ENCODE data around the gene C19orf73. TPM values are rescaled to one million over a fixed set of nuclear protein-coding genes. Genes with fewer than 3 reads are reported as not detected.
A peak's percentile ranks its signal among the peaks of the same experiment; 100 is the strongest.
"Not testable (repeated sequence)": the region's sequence is repeated elsewhere in the genome, so short reads cannot be mapped to it uniquely, and the experiment has no call there.

Gene C19orf73
- total RNA-seq, 4 donors from 2014 or later, result 2.1 to 7.4 (median 4.7) TPM

DNA sequence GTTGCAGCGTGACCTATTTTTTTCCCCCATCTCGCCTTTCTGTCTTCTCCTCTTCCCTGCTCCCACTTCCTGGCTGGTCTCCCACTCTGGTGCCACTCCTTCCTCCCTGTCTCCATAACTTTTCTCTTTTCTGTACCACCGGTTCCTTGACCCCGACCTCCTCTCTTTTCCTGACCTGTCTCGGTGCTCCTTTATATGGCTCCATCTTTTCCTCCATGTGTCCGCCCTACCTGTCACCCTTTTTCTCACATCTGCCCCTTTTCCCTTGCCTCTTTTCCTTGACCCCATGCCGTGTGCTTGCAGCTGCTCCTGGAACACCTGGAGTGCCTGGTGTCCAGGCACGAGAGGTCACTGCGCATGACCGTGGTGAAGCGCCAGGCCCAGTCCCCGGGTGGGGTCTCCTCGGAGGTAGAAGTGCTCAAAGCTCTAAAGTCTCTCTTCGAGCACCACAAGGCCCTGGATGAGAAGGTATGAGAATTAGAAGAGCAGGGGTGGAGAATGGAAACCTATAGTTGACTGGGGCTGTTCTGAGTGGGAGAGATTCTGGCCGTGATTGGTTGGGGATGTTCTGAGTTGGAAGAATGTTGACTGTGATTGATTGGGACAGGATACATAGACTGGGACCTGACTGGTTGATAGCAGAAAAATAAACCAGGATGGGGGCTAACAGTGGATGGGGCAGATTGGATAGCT is 9.7 kb upstream of the C19orf73 start:
- no peaks in the 10 kb centered on the region for H3K27me3 ChIP-seq
- TF ChIP-seq POLR2A (IDR thresholded peaks at IDR 0.05) (no peak), CTCF (IDR thresholded peaks at IDR 0.05) (no peak)
- H3K4me1 ChIP-seq, result peaks cover 5 to 57% (median 22%) of the 10 kb centered on the region in 3 donors
- peak overlapping the region in 3 of 4 donors; percentile 27 to 58 (median 32) for H3K4me3 ChIP-seq
- H3K9me3 ChIP-seq, result no peaks in the 10 kb centered on the region
- DNase-seq, result no peak
- peaks cover 0 to 10% (median 0%) of the 10 kb centered on the region in 3 donors for H3K36me3 ChIP-seq
- peak overlapping the region in 3 of 4 donors; percentile 63 to 84 (median 81) for H3K27ac ChIP-seq
- 57 to 60% methylated on average over 13 to 14 of the region's 15 CpGs for WGBS, 2 donors
- intact Hi-C loops (cut with DNase I), result no loop called here

- peak overlapping the region; percentile 62 to 84 (median 81) for H3K27ac ChIP-seq
- H3K4me3 ChIP-seq, result peak overlapping the region in 3 of 4 donors; percentile 27 to 58 (median 32)
- H3K4me1 ChIP-seq, result peaks cover 5 to 50% (median 22%) of the 10 kb centered on the region in 3 donors
- peak in 1 of 4 donors; percentile 38 for TF ChIP-seq POLR2A (IDR thresholded peaks at IDR 0.05)
- peak in 4 of 6 experiments; percentile 23 to 45 (median 34) for TF ChIP-seq CTCF (IDR thresholded peaks at IDR 0.05)
- H3K36me3 ChIP-seq, result peaks cover 0 to 10% (median 0%) of the 10 kb centered on the region in 3 donors
- 12 to 17% methylated on average over 8 to 19 of the region's 63 CpGs for WGBS, 2 donors
- peak; percentile 70 for DNase-seq
- H3K27me3 ChIP-seq, result no peaks in the 10 kb centered on the region
- intact Hi-C loops (cut with DNase I), result no loop called here
- H3K9me3 ChIP-seq, result no peaks in the 10 kb centered on the region
Observed at GRCh38 chr19:49127674-49128544, 9.0 kb upstream of the C19orf73 start.

- WGBS, 2 donors, result 96 to 97% methylated on average over 7 to 10 of the region's 12 CpGs
- H3K27ac ChIP-seq, result peak overlapping the region in 2 of 4 donors; percentile 81 to 84
- peaks cover 0 to 10% (median 0%) of the 10 kb centered on the region in 3 donors for H3K36me3 ChIP-seq
- H3K9me3 ChIP-seq; intact Hi-C loops (cut with DNase I); DNase-seq; H3K27me3 ChIP-seq: not testable (repeated sequence)
- H3K4me3 ChIP-seq, result peak overlapping the region in 1 of 4 donors; percentile 32
- peaks cover 5 to 45% (median 22%) of the 10 kb centered on the region in 3 donors for H3K4me1 ChIP-seq
Observed at GRCh38 chr19:49127225-49127624, 8.3 kb upstream of the C19orf73 start.

- WGBS, 2 donors, result 92% methylated on average over 3 of the region's 4 CpGs; no CpG with 5 or more reads in 1 of the 2 donors
- intact Hi-C loops (cut with DNase I), result no loop called here
- H3K27ac ChIP-seq, result no peak overlapping the region
- H3K4me3 ChIP-seq, result no peak overlapping the region
- H3K9me3 ChIP-seq, result no peaks in the 10 kb centered on the region
- H3K27me3 ChIP-seq, result no peaks in the 10 kb centered on the region
- DNase-seq, result no peak
- H3K4me1 ChIP-seq, result peaks cover 5 to 45% (median 22%) of the 10 kb centered on the region in 3 donors
- no peak for TF ChIP-seq CTCF (IDR thresholded peaks at IDR 0.05)
- TF ChIP-seq POLR2A (IDR thresholded peaks at IDR 0.05), result no peak
- H3K36me3 ChIP-seq, result peaks cover 0 to 10% (median 0%) of the 10 kb centered on the region in 3 donors
Observed at GRCh38 chr19:49126575-49126974, 7.6 kb upstream of the C19orf73 start.

GRCh38 chr19:49125025-49125731 is 6.2 kb upstream of the C19orf73 start:
- Histone ChIP-seq H3K4me3 (peak overlapping the region in 3 of 4 donors; percentile 12 to 15 (median 13)), H3K27me3 (peaks cover 0 to 2% (median 0%) of the 10 kb centered on the region in 4 donors), H3K27ac (peak overlapping the region in 3 of 4 donors; percentile 72 to 83 (median 80)), H3K9me3 (no peaks in the 10 kb centered on the region), H3K4me1 (peaks cover 7 to 56% (median 24%) of the 10 kb centered on the region in 3 donors), H3K36me3 (peaks cover 0 to 6% (median 0%) of the 10 kb centered on the region in 3 donors)
- intact Hi-C loops (cut with DNase I), result no loop called here
- no peak for DNase-seq
- 54 to 56% methylated on average over 6 to 16 of the region's 23 CpGs for WGBS, 2 donors
- TF ChIP-seq CTCF (IDR thresholded peaks at IDR 0.05) (no peak), POLR2A (IDR thresholded peaks at IDR 0.05) (no peak)

- intact Hi-C loops (cut with DNase I), result not testable (repeated sequence)
- 90 to 94% methylated on average over 11 of the region's 11 CpGs for WGBS, 2 donors
- H3K4me1 ChIP-seq, result peaks cover 18 to 62% (median 29%) of the 10 kb centered on the region in 3 donors
Observed at GRCh38 chr19:49123285-49123684, 4.3 kb upstream of the C19orf73 start.

DNA sequence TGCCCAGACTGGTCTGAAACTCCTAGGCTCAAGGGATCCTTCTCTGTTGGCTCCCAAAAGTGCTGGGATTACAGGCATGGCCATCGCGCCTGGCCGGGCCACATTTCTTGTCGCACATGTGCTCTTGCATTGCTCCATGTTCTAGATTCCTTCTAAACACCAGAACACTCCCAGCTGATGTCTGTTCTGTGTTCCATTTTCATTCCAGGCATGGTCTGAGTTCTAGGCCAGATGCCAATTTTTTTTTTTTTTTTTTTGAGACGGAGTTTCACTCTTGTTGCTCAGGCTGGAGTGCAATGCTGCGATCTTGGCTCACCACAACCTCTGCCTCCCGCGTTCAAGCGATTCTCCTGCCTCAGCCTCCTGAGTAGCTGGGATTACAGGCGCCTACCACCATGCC is 2.9 kb upstream of the C19orf73 start:
- peaks cover 20 to 66% (median 32%) of the 10 kb centered on the region in 3 donors for H3K4me1 ChIP-seq
- H3K4me3 ChIP-seq; intact Hi-C loops (cut with DNase I); H3K27ac ChIP-seq; DNase-seq; H3K36me3 ChIP-seq; H3K27me3 ChIP-seq; H3K9me3 ChIP-seq: not testable (repeated sequence)
- WGBS, 2 donors, result 80% methylated on average over 10 of the region's 10 CpGs

More at GRCh38 chr19:49123285-49123684, 4.3 kb upstream of the C19orf73 start:
- not testable (repeated sequence) for H3K4me3 ChIP-seq, H3K27me3 ChIP-seq, H3K36me3 ChIP-seq, H3K9me3 ChIP-seq, DNase-seq, H3K27ac ChIP-seq

Measured in esophagus squamous epithelium (tissue), 5 donors.